Thyroid gland (tissue), 4 donors: Measurements from ENCODE around the gene NPB. TPM values are rescaled to one million over a fixed set of nuclear protein-coding genes. Genes with fewer than 3 reads are reported as not detected.
A peak's percentile ranks its signal among the peaks of the same experiment; 100 is the strongest.

Experiments used
- DNase-seq, 2 donors: peaks; one replicate each; pipeline ENCODE4 v3.0.0-alpha.2; 2019
- H3K27ac ChIP-seq, 3 donors: fragments of 200-600 bp; sonication (generic); 1 replicate in 2 of 3; 2 replicates in 1 of 3; pipeline ENCODE4 v1.5.1; 2016 to 2019; ENCODE audit warnings: mild to moderate bottlenecking in 1 of 3, moderate library complexity in 1 of 3
- H3K27me3 ChIP-seq: fragments of 200-600 bp; sonication (generic); one replicate; pipeline ENCODE4 v1.5.1; 2019
- H3K36me3 ChIP-seq, 2 donors: fragments of 200-600 bp; sonication (generic); one replicate each; pipeline ENCODE4 v1.5.1; 2016 to 2019
- H3K4me1 ChIP-seq, 2 donors: fragments of 200-600 bp; sonication (generic); one replicate each; pipeline ENCODE4 v1.5.1; 2017 to 2019
- H3K4me3 ChIP-seq, 3 donors: fragments of 200-600 bp; sonication (generic); replicated peaks in 1 of 3; 1 replicate in 2 of 3; 2 replicates in 1 of 3; pipeline ENCODE4 v1.5.1; 2016; ENCODE audit warnings: mild to moderate bottlenecking in 1 of 3
- H3K9me3 ChIP-seq: fragments of 200-600 bp; sonication (generic); one replicate; pipeline ENCODE4 v1.5.1; 2017
- CTCF ChIP-seq, 6 experiments: fragments of 200-600 bp in 3 of 6; fragments of 450-650 bp in 3 of 6; sonication (generic) in 3 of 6; IDR thresholded peaks; one replicate each; pipeline ENCODE4 v1.5.1; 2016 to 2019; ENCODE audit warnings: antibody characterized with exemption in 6 of 6, mild to moderate bottlenecking in 2 of 6, inconsistent platforms in 1 of 6, moderate library complexity in 1 of 6
- POLR2A ChIP-seq, 2 donors: fragments of 450-650 bp; IDR thresholded peaks; one replicate each; pipeline ENCODE4 v1.6.1; 2017; ENCODE audit warnings: antibody characterized with exemption in 2 of 2, mild to moderate bottlenecking in 2 of 2, moderate library complexity in 1 of 2
- WGBS, 2 donors: methylation state at CpG; one replicate each; pipeline ENCODE4 v1.1.5; 2017; 5-methylcytosine and 5-hydroxymethylcytosine counted together
- intact Hi-C: fragments of 100-400 bp; cut with DNase I; formaldehyde crosslinking; loops from one replicate; pipeline ENCODE4 v1.15.1; 2023
- total RNA-seq, 4 donors: library from RNA; depleted of rRNA; stranded (reverse); fragments of >200 nt; gene quantifications; one replicate each; pipeline ENCODE4 v1.2.3, GENCODE V29; 2016

NPB gene
- total RNA-seq, 4 donors from 2014 or later: 0.33 to 1.1 (median 0.38) TPM; not detected in 1

DNA sequence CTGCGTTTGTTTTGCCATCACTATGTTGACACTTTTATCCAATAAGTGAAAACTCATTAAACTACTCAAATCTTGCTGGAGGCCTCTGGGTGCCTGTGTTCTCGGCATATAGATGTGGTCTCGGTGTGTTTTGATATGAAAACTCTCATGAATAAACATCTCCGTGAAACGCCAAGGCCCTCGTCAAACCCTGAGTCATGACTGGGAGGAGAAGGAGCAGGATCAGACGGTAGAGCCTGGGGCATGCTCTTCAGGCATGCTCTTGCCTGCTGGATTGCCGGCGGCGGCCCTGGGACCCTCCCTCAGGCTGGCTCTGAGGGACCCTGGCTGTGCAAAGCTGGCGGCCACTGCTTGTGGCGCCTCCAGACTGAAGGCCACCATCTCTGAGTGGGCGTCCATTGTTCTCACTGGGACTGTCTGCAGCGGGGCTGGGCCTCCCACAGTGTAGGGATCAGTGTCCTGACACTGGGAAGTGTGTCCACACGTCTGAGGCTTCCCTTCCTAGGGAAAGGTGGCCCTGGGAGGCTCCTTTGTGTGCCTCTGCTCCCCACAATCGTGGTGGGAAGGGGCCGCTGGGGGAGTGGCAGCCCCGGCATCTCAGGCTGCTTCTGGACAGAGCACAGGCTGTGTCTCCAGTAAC is 1.7 kb upstream of the NPB start:
- TF ChIP-seq POLR2A (IDR thresholded peaks at IDR 0.05) (no peak), CTCF (IDR thresholded peaks at IDR 0.05) (no peak)
- H3K36me3 ChIP-seq: peaks cover 17 to 28% of the 10 kb centered on the region in 2 donors
- 80 to 85% methylated on average over 13 to 17 of the region's 18 CpGs for WGBS, 2 donors
- DNase-seq: no peak
- no peak overlapping the region for H3K27ac ChIP-seq
- H3K4me1 ChIP-seq: peaks cover 0 to 14% of the 10 kb centered on the region in 2 donors
- intact Hi-C loops: no loop called here
- no peaks in the 10 kb centered on the region for H3K9me3 ChIP-seq
- no peaks in the 10 kb centered on the region for H3K27me3 ChIP-seq
- no peak overlapping the region for H3K4me3 ChIP-seq

- no peak for DNase-seq
- WGBS, 2 donors: 73 to 97% methylated on average over 4 to 14 of the region's 21 CpGs
- intact Hi-C loops: no loop called here
Observed at GRCh38 chr17:81901167-81902022, 643 bp upstream of the NPB start.

DNA sequence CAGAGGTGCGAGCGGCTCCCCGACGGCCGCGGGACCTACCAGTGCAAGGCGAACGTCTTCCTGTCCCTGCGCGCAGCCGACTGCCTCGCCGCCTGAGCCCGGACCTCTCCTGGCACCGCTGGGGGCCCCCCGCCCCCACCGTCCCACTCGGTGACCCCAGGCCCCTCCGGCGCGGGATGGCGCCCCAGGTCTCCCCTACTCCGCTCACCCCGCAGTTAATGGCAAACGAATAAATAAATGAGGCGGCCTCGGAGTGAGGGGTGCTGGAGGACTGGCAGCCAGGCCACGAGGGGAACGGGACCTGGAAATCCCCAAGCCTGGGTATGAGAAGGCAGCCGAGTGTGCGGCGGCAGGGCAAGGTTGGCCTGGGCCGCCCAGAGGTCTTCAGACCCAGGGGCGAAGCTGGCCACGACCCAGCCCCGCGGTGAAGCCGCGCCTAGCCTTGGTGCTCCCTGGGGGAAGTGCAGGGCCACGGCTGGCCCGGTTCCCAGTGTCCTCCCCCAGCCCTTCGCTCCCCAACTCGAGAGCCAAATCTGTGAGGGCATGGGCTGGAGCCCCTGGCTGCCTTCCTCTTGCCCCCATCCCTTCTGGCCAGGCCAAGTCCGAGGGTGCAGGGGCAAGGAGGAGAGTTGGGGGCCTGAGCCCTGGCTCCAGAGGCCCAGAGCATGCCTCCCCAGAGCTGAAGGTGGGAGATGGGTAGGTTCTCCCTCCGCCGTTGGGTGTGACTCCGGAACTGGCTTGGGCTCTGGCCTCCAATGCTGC is 796 bp downstream of the NPB start:
- Histone ChIP-seq H3K4me1 (peaks cover 0 to 14% of the 10 kb centered on the region in 2 donors), H3K36me3 (peaks cover 9 to 22% of the 10 kb centered on the region in 2 donors), H3K4me3 (peak overlapping the region in 1 of 3 donors; percentile 28), H3K27me3 (no peaks in the 10 kb centered on the region), H3K9me3 (no peaks in the 10 kb centered on the region), H3K27ac (no peak overlapping the region)
- intact Hi-C loops: no loop called here
- no peak for DNase-seq
- 25 to 57% methylated on average over 14 to 17 of the region's 47 CpGs for WGBS, 2 donors
- TF ChIP-seq POLR2A (IDR thresholded peaks at IDR 0.05): no peak
- no peak for TF ChIP-seq CTCF (IDR thresholded peaks at IDR 0.05)

More at GRCh38 chr17:81901167-81902022, 643 bp upstream of the NPB start:
- Histone ChIP-seq H3K36me3 (peaks cover 14 to 17% of the 10 kb centered on the region in 2 donors), H3K27me3 (no peaks in the 10 kb centered on the region), H3K4me3 (peak overlapping the region in 1 of 3 donors; percentile 28), H3K9me3 (no peaks in the 10 kb centered on the region), H3K27ac (no peak overlapping the region), H3K4me1 (peaks cover 0 to 14% of the 10 kb centered on the region in 2 donors)
- no peak for TF ChIP-seq POLR2A (IDR thresholded peaks at IDR 0.05)

DNA sequence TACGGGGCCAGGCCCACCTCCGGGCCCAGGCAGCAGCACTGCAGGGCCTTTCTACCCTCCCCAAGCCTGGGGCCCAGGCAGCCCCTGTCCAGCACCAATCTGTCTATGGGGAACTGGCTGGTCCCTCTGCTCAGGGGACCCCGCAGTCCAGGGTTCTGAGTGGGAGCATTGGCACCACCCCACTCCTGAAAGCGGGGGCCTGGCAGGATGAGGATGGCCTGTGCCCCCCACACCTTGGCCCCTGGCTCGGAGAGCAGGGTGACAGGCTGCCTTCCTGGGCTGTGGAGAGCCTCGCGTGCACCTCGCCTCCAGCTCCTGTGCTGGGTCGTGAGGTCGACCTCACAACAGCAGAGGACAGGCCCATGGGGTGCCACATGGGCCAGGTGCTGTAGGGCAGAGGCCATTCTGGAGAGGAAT is 1.4 kb downstream of the NPB start:
- Histone ChIP-seq H3K36me3 (peaks cover 3 to 16% of the 10 kb centered on the region in 2 donors), H3K4me3 (no peak overlapping the region), H3K4me1 (peaks cover 0 to 14% of the 10 kb centered on the region in 2 donors), H3K9me3 (no peaks in the 10 kb centered on the region), H3K27me3 (no peaks in the 10 kb centered on the region), H3K27ac (no peak overlapping the region)
- 97% methylated on average over 6 to 7 of the region's 10 CpGs for WGBS, 2 donors
- no peak for DNase-seq
- TF ChIP-seq CTCF (IDR thresholded peaks at IDR 0.05): no peak
- TF ChIP-seq POLR2A (IDR thresholded peaks at IDR 0.05): no peak
- intact Hi-C loops: no loop called here

- Histone ChIP-seq H3K4me1 (peaks cover 0 to 14% of the 10 kb centered on the region in 2 donors), H3K27ac (no peak overlapping the region), H3K9me3 (no peaks in the 10 kb centered on the region), H3K4me3 (no peak overlapping the region), H3K36me3 (peaks cover 0 to 12% of the 10 kb centered on the region in 2 donors), H3K27me3 (no peaks in the 10 kb centered on the region)
- TF ChIP-seq POLR2A (IDR thresholded peaks at IDR 0.05) (no peak), CTCF (IDR thresholded peaks at IDR 0.05) (no peak)
- DNase-seq: no peak
- intact Hi-C loops: no loop called here
- WGBS, 2 donors: 92 to 96% methylated on average over 18 to 21 of the region's 24 CpGs
Observed at GRCh38 chr17:81903896-81904599, 2.0 kb downstream of the NPB start.
